H9 (cell line): ENCODE results near the gene CDH1. TPM values are rescaled to one million over a fixed set of nuclear protein-coding genes. Genes with fewer than 3 reads are reported as not detected.

Experiments
- DNase-seq: peaks from one replicate; pipeline ENCODE4 v3.0.0-alpha.2; 2017
- H2AFZ ChIP-seq: one replicate; pipeline ENCODE4 v1.6.1; 2013; ENCODE audit warnings: mild to moderate bottlenecking, low read length, control low read depth, moderate library complexity
- H2AK5ac ChIP-seq: 2 replicates; pipeline ENCODE4 v1.6.1; 2013; ENCODE audit warnings: low read length, control low read depth, mixed read lengths; ENCODE audit not compliant: insufficient read length
- H2BK120ac ChIP-seq: one replicate; pipeline ENCODE4 v1.6.1; 2013; ENCODE audit warnings: low read depth, mild to moderate bottlenecking, low read length, control low read depth, inconsistent platforms; ENCODE audit not compliant: poor library complexity, severe bottlenecking
- H2BK12ac ChIP-seq: 2 replicates; pipeline ENCODE4 v1.6.1; 2013; ENCODE audit warnings: low read length, control low read depth, mixed read lengths, low read depth; ENCODE audit not compliant: insufficient read length
- H2BK15ac ChIP-seq: 2 replicates; pipeline ENCODE4 v1.6.1; 2013; ENCODE audit warnings: low read depth, low read length, control low read depth
- H2BK20ac ChIP-seq: one replicate; pipeline ENCODE4 v1.6.1; 2013; ENCODE audit warnings: low read depth, mild to moderate bottlenecking, low read length, control low read depth, inconsistent platforms; ENCODE audit not compliant: poor library complexity, severe bottlenecking
- H2BK5ac ChIP-seq: 2 replicates; pipeline ENCODE4 v1.6.1; 2013; ENCODE audit warnings: low read length, control low read depth, mixed read lengths; ENCODE audit not compliant: insufficient read length
- H3K14ac ChIP-seq: 2 replicates; pipeline ENCODE4 v1.6.1; 2013; ENCODE audit warnings: low read length, control low read depth; ENCODE audit not compliant: insufficient read depth
- H3K18ac ChIP-seq: 2 replicates; pipeline ENCODE4 v1.6.1; 2013; ENCODE audit warnings: low read depth, mild to moderate bottlenecking, mixed read lengths, low read length, control low read depth; ENCODE audit not compliant: insufficient read length
- H3K23ac ChIP-seq: 2 replicates; pipeline ENCODE4 v1.6.1; 2013; ENCODE audit warnings: low read length, control low read depth, mixed read lengths, low read depth; ENCODE audit not compliant: insufficient read length
- H3K23me2 ChIP-seq: 2 replicates; pipeline ENCODE4 v1.6.1; 2013; ENCODE audit warnings: low read depth, mild to moderate bottlenecking, mixed read lengths, low read length, control low read depth; ENCODE audit not compliant: insufficient read length, poor library complexity, severe bottlenecking
- H3K27ac ChIP-seq: 2 replicates; pipeline ENCODE4 v1.5.1; 2013; ENCODE audit warnings: low read length, control low read depth, mixed read lengths, low read depth; ENCODE audit not compliant: insufficient read length
- H3K27me3 ChIP-seq: 2 replicates; pipeline ENCODE4 v1.6.1; 2013; ENCODE audit warnings: low read length, control low read depth, inconsistent platforms; ENCODE audit not compliant: insufficient read depth
- H3K4ac ChIP-seq: 2 replicates; pipeline ENCODE4 v1.6.1; 2013; ENCODE audit warnings: low read depth, mild to moderate bottlenecking, control low read depth, inconsistent platforms, low read length, moderate library complexity
- H3K4me1 ChIP-seq: 2 replicates; pipeline ENCODE4 v1.6.1; 2013; ENCODE audit warnings: low read length, control low read depth, inconsistent platforms; ENCODE audit not compliant: insufficient read depth
- H3K4me2 ChIP-seq: 2 replicates; pipeline ENCODE4 v1.6.1; 2013; ENCODE audit warnings: low read length, control low read depth, mixed read lengths; ENCODE audit not compliant: insufficient read length, insufficient read depth
- H3K56ac ChIP-seq: 2 replicates; pipeline ENCODE4 v1.6.1; 2013; ENCODE audit warnings: low read depth, mild to moderate bottlenecking, mixed read lengths, low read length, control low read depth; ENCODE audit not compliant: insufficient read length
- H3K79me1 ChIP-seq: 2 replicates; pipeline ENCODE4 v1.6.1; 2013; ENCODE audit warnings: low read depth, mild to moderate bottlenecking, moderate library complexity, low read length, control low read depth, inconsistent platforms; ENCODE audit not compliant: insufficient read depth, poor library complexity, severe bottlenecking
- H3K79me2 ChIP-seq: 2 replicates; pipeline ENCODE4 v1.6.1; 2013; ENCODE audit warnings: low read length, control low read depth, inconsistent platforms; ENCODE audit not compliant: insufficient read depth
- H3K9ac ChIP-seq: 2 replicates; pipeline ENCODE4 v1.6.1; 2013; ENCODE audit warnings: low read length, control low read depth, mixed read lengths; ENCODE audit not compliant: insufficient read length; ENCODE audit errors: extremely low read depth
- H3K9me3 ChIP-seq: one replicate; pipeline ENCODE4 v1.6.1; 2013; ENCODE audit warnings: low read depth, low read length, inconsistent platforms; ENCODE audit not compliant: control insufficient read depth
- H3T11ph ChIP-seq: one replicate; pipeline ENCODE4 v1.6.1; 2013; ENCODE audit warnings: mild to moderate bottlenecking, low read length, control low read depth, inconsistent platforms
- H4K20me1 ChIP-seq: one replicate; pipeline ENCODE4 v1.6.1; 2013; ENCODE audit not compliant: control insufficient read depth, insufficient read length, insufficient read depth
- H4K5ac ChIP-seq: 2 replicates; pipeline ENCODE4 v1.6.1; 2013; ENCODE audit warnings: low read depth, mild to moderate bottlenecking, mixed read lengths, low read length, control low read depth; ENCODE audit not compliant: insufficient read length
- H4K8ac ChIP-seq: replicated peaks from 2 replicates; pipeline ENCODE4 v1.6.1; 2013; ENCODE audit warnings: low read length, control low read depth, mixed read lengths, low read depth; ENCODE audit not compliant: insufficient read length
- H4K91ac ChIP-seq: 2 replicates; pipeline ENCODE4 v1.6.1; 2013; ENCODE audit warnings: low read depth, mild to moderate bottlenecking, moderate library complexity, mixed read lengths, low read length, control low read depth; ENCODE audit not compliant: insufficient read length
- H3K27ac Mint-ChIP-seq, 3 experiments: 2 replicates in 2 of 3; 3 replicates in 1 of 3; pipeline ENCODE4 v1.8.0; 2020 to 2021; ENCODE audit warnings: mixed read lengths in 3 of 3, mild to moderate bottlenecking in 1 of 3, moderate library complexity in 1 of 3
- H3K27me3 Mint-ChIP-seq: 2 replicates; pipeline ENCODE4 v1.8.0; 2021; ENCODE audit warnings: low read depth, mild to moderate bottlenecking, moderate library complexity, mixed read lengths
- H3K36me3 Mint-ChIP-seq, 3 experiments: 2 replicates in 2 of 3; 3 replicates in 1 of 3; pipeline ENCODE4 v1.8.0; 2020 to 2021; ENCODE audit warnings: low read depth in 3 of 3, mixed read lengths in 3 of 3; ENCODE audit not compliant: insufficient read depth in 1 of 3
- H3K4me1 Mint-ChIP-seq, 2 experiments: 2 replicates each; pipeline ENCODE4 v1.8.0; 2020; ENCODE audit warnings: mixed read lengths in 2 of 2
- H3K4me3 Mint-ChIP-seq, 2 experiments: 2 replicates in 1 of 2; 3 replicates in 1 of 2; pipeline ENCODE4 v1.8.0; 2020 to 2021; ENCODE audit warnings: mild to moderate bottlenecking in 2 of 2, mixed read lengths in 2 of 2, moderate library complexity in 1 of 2
- H3K9me3 Mint-ChIP-seq, 2 experiments: 2 replicates in 1 of 2; 3 replicates in 1 of 2; pipeline ENCODE4 v1.8.0; 2020; ENCODE audit warnings: mild to moderate bottlenecking in 2 of 2, mixed read lengths in 2 of 2, moderate library complexity in 1 of 2
- CTCF ChIP-seq: fragments of 200-600 bp; sonication (generic); conservative IDR thresholded peaks from 3 replicates; pipeline ENCODE4 v1.8.0; 2021; ENCODE audit warnings: antibody characterized with exemption, mild to moderate bottlenecking
- WGBS: extraction: QIAGEN DNeasy Blood & Tissue Kit; methylation state at CpG from one replicate; pipeline ENCODE4 v1.1.7; 2013; ENCODE audit warnings: missing lambda C conversion rate, low lambda C conversion rate, mixed read lengths; ENCODE audit not compliant: insufficient read length; ENCODE audit errors: extremely low coverage; 5-methylcytosine and 5-hydroxymethylcytosine counted together
- total RNA-seq: library from RNA; stranded (reverse); gene quantifications from 2 replicates; pipeline ENCODE4 v1.2.1, GENCODE V29; 2021

Gene CDH1
- total RNA-seq, 1 experiment from 2014 or later = 237 TPM

- Histone ChIP-seq H2BK15ac (no peak overlapping the region), H4K91ac (no peak overlapping the region), H3K27me3 (no peaks in the 10 kb centered on the region), H4K20me1 (no peaks in the 10 kb centered on the region), H3K27ac (no peak overlapping the region), H2AK5ac (no peak overlapping the region), H3K14ac (no peak overlapping the region), H3K56ac (no peak overlapping the region), H3K23ac (no peak overlapping the region), H3K4me2 (no peak overlapping the region), H2AFZ (no peak overlapping the region), H3K4ac (no peak overlapping the region), H3K23me2 (no peaks in the 10 kb centered on the region), H4K8ac (no peak overlapping the region), H3K79me2 (peaks cover 1% of the 10 kb centered on the region; the same call in 1 of the 2 replicates), H3K9me3 (no peaks in the 10 kb centered on the region), H3K4me1 (peaks cover 4% of the 10 kb centered on the region; the same call in 1 of the 2 replicates), H3K18ac (no peak overlapping the region), H2BK120ac (no peak overlapping the region), H3K79me1 (no peaks in the 10 kb centered on the region), H2BK12ac (no peak overlapping the region), H2BK5ac (no peak overlapping the region), H4K5ac (no peak overlapping the region), H3T11ph (no peak overlapping the region), H2BK20ac (no peak overlapping the region), H3K9ac (no peak overlapping the region)
- Mint-ChIP-seq H3K36me3 (peaks cover 11 to 40% (median 38%) of the 10 kb centered on the region in 3 experiments; a peak in 6 of 7 replicates), H3K27ac (peak overlapping the region; percentile 16 to 49 (median 17); a peak in 4 of 7 replicates), H3K4me1 (peaks cover 47 to 50% of the 10 kb centered on the region in 2 experiments), H3K9me3 (no peaks in the 10 kb centered on the region), H3K4me3 (no peak overlapping the region; a peak in 2 of 5 replicates), H3K27me3 (no peaks in the 10 kb centered on the region)
- TF ChIP-seq CTCF = no peak
- WGBS = no CpG with 5 or more reads among the region's 7 CpGs
- no peak for DNase-seq
Observed at GRCh38 chr16:68754084-68754792, 17.1 kb downstream of the CDH1 start.
